ENCODE results near the gene FGFR3. TPM values are rescaled to one million over a fixed set of nuclear protein-coding genes. Genes with fewer than 3 reads are reported as not detected.

Gene FGFR3
- total and polyA plus RNA-seq, 2 of the 8 experiments (the other 6 are each of a cell fraction or from before 2014, with no cell fraction given), result 9.0 to 19.5 TPM

- Histone ChIP-seq H3K4me2 (ENCODE audit: insufficient read depth in 1 of 2, low read depth in 2 of 2, low read length in 2 of 2) (no peak overlapping the region), H4K8ac (ENCODE audit: extremely low read depth, insufficient read depth, low read length) (no peak overlapping the region), H3K4ac (replicated peaks; ENCODE audit: insufficient read length, low read depth, low read length) (no peak overlapping the region), H2AK5ac (ENCODE audit: low read depth, low read length) (no peak overlapping the region), H3K79me1 (ENCODE audit: low read depth, low read length) (no peaks in the 10 kb centered on the region), H3K9ac (replicated peaks in 1 of 4; ENCODE audit: extremely low read depth in 1 of 4, low read depth in 3 of 4, low read length in 3 of 4) (no peak overlapping the region), H2BK120ac (replicated peaks; ENCODE audit: low read depth, low read length) (no peak overlapping the region), H3K14ac (ENCODE audit: insufficient read length) (no peak overlapping the region), H3K79me2 (ENCODE audit: control insufficient read depth in 1 of 2, insufficient read depth in 2 of 2, low read length in 2 of 2) (no peaks in the 10 kb centered on the region), H3K27ac (ENCODE audit: low read depth, low read length) (no peak overlapping the region), H4K91ac (replicated peaks; ENCODE audit: insufficient read length, low read length) (no peak overlapping the region), H2AFZ (ENCODE audit: low read length) (no peak overlapping the region), H3K23me2 (ENCODE audit: low read depth, low read length) (no peaks in the 10 kb centered on the region), H3K23ac (ENCODE audit: insufficient read length) (no peak overlapping the region), H4K5ac (ENCODE audit: insufficient read length, low read depth, low read length) (no peak overlapping the region), H2BK5ac (ENCODE audit: low read depth, low read length) (no peak overlapping the region), H3K4me3 (ENCODE audit: extremely low read depth in 1 of 4, insufficient read depth in 2 of 4, low read depth in 3 of 4, low read length in 4 of 4) (no peak overlapping the region), H2BK15ac (ENCODE audit: low read length) (no peak overlapping the region), H3K4me1 (replicated peaks in 1 of 4; ENCODE audit: control insufficient read depth in 3 of 4, insufficient read depth in 4 of 4, low read length in 3 of 4) (no peaks in the 10 kb centered on the region), H2BK20ac (ENCODE audit: low read length) (no peak overlapping the region), H4K20me1 (replicated peaks in 1 of 2; ENCODE audit: control insufficient read depth in 1 of 2, insufficient read depth in 2 of 2, low read length in 2 of 2) (no peaks in the 10 kb centered on the region), H3K18ac (ENCODE audit: extremely low read depth, low read length) (no peak overlapping the region), H2BK12ac (ENCODE audit: low read depth, low read length) (no peak overlapping the region), H3K27me3 (replicated peaks in 1 of 4; ENCODE audit: control insufficient read depth in 3 of 4, extremely low read depth in 1 of 4, insufficient read depth in 3 of 4, low read length in 3 of 4) (peaks cover 3 to 11% (median 9%) of the 10 kb centered on the region in 4 experiments), H3K56ac (replicated peaks; ENCODE audit: insufficient read length, low read depth, low read length) (no peak overlapping the region), H3K36me3 (ENCODE audit: control insufficient read depth in 2 of 4, insufficient read depth in 4 of 4, low read length in 3 of 4) (no peaks in the 10 kb centered on the region), H3K9me3 (ENCODE audit: insufficient read depth in 2 of 2, low read depth in 1 of 2, low read length in 1 of 2) (no peaks in the 10 kb centered on the region)
- FAIRE-seq (no peak), DNase-seq (ENCODE audit: low read depth in 1 of 2, low spot score in 2 of 2) (no peak)
- 93% methylated on average over 34 of the region's 34 CpGs; no CpG with 5 or more reads in 1 of the 2 experiments for WGBS, 2 experiments (ENCODE audit: extremely low coverage in 1 of 2, insufficient coverage in 1 of 2, insufficient read length in 1 of 2, insufficient replicate concordance in 2 of 2, low coverage in 1 of 2, low lambda C conversion rate in 2 of 2, missing lambda C conversion rate in 1 of 2)
- no peak for TF ChIP-seq CHD1 (IDR thresholded peaks at IDR 0.05; ENCODE audit: low read depth, low read length)
- TF ChIP-seq TBP (IDR thresholded peaks at IDR 0.05; ENCODE audit: low read depth, low read length), result no peak
- no peak for TF ChIP-seq BRCA1 (IDR thresholded peaks at IDR 0.05; ENCODE audit: low read depth, low read length)
- no peak for TF ChIP-seq RAD21 (IDR thresholded peaks at IDR 0.05 in 1 of 2, conservative IDR thresholded peaks at IDR 0.05 in 1 of 2; ENCODE audit: low read depth in 2 of 2, low read length in 2 of 2)
- TF ChIP-seq GTF2F1 (IDR thresholded peaks at IDR 0.05; ENCODE audit: borderline replicate concordance, low read depth, low read length), result no peak
- TF ChIP-seq JUND (IDR thresholded peaks at IDR 0.05; ENCODE audit: low read length), result no peak
- TF ChIP-seq CREB1 (IDR thresholded peaks at IDR 0.05), result no peak
- no peak for TF ChIP-seq TAF7 (optimal IDR thresholded peaks at IDR 0.05; ENCODE audit: borderline replicate concordance, low read depth, low read length)
- no peak for TF ChIP-seq RBBP5 (IDR thresholded peaks at IDR 0.05; ENCODE audit: borderline replicate concordance, low read depth, low read length)
- TF ChIP-seq SIX5 (IDR thresholded peaks at IDR 0.05; ENCODE audit: low read depth, low read length), result no peak
- no peak for TF ChIP-seq BACH1 (IDR thresholded peaks at IDR 0.05; ENCODE audit: low read length)
- no peak for TF ChIP-seq JUN (IDR thresholded peaks at IDR 0.05; ENCODE audit: low read depth, low read length)
- ChIA-PET POLR2A (ENCODE audit: partially characterized antibody) (interaction anchor here (2.7 to 11.0 kb wide), 2 partner anchors 9 to 41 kb away, joined by 7 to 170 read pairs; no protein-coding TSS in a partner anchor), CTCF (ENCODE audit: partially characterized antibody) (interaction anchor here (1.5 to 71.2 kb wide), 3 partner anchors 2 to 113 kb away, joined by 6 to 2507 read pairs (median 2507); partner anchors contain the start of gene FGFR3)
Measured at GRCh38 chr4:1786544-1787362, 6.3 kb upstream of the FGFR3 start.

Measured in H1 (cell line).